IPS-15b (cell line): ENCODE results near the gene ISG20L2.

Experiments
- H3K27me3 ChIP-seq: one replicate; pipeline ENCODE4 v1.6.1; 2013; ENCODE audit warnings: low read length; ENCODE audit not compliant: control insufficient read depth, insufficient read depth
- H3K36me3 ChIP-seq: one replicate; pipeline ENCODE4 v1.6.1; 2013; ENCODE audit warnings: low read length; ENCODE audit not compliant: control insufficient read depth, insufficient read depth
- H3K4me1 ChIP-seq: one replicate; pipeline ENCODE4 v1.6.1; 2013; ENCODE audit warnings: mild to moderate bottlenecking, low read length; ENCODE audit not compliant: control insufficient read depth, insufficient read depth
- H3K4me3 ChIP-seq: one replicate; pipeline ENCODE4 v1.5.1; 2013; ENCODE audit warnings: low read depth, low read length
- H3K9ac ChIP-seq: one replicate; pipeline ENCODE4 v1.6.1; 2013; ENCODE audit warnings: low read depth, mild to moderate bottlenecking, low read length
- H3K9me3 ChIP-seq: one replicate; pipeline ENCODE4 v1.6.1; 2013; ENCODE audit warnings: mild to moderate bottlenecking, low read length; ENCODE audit not compliant: control insufficient read depth, insufficient read depth

The ISG20L2 gene

GRCh38 chr1:156728599-156729462, at the start of gene ISG20L2:
ISG20L2 (minus strand) TSS chr1:156728766; CDS start chr1:156727652, 1,114 bp downstream.
- Histone ChIP-seq H3K36me3 (peaks cover 8% of the 10 kb centered on the region), H3K9ac (peak within 1 kb of the TSS; percentile 85), H3K4me1 (peaks cover 21% of the 10 kb centered on the region), H3K4me3 (peak within 1 kb of the TSS; percentile 99), H3K9me3 (no peaks in the 10 kb centered on the region), H3K27me3 (no peaks in the 10 kb centered on the region)

- no peaks in the 10 kb centered on the region for H3K9me3 ChIP-seq
- H3K4me1 ChIP-seq = no peaks in the 10 kb centered on the region
- no peaks in the 10 kb centered on the region for H3K27me3 ChIP-seq
- no peak overlapping the region for H3K9ac ChIP-seq
- H3K4me3 ChIP-seq = no peak overlapping the region
- no peaks in the 10 kb centered on the region for H3K36me3 ChIP-seq
Measured at GRCh38 chr1:156777573-156777972, 49.0 kb upstream of the ISG20L2 start.

- no peak overlapping the region for H3K4me3 ChIP-seq
Measured at GRCh38 chr1:156776942-156777341, 48.4 kb upstream of the ISG20L2 start.

GRCh38 chr1:156775799-156776198, 47.2 kb upstream of the ISG20L2 start:
- Histone ChIP-seq H3K4me1 (no peaks in the 10 kb centered on the region), H3K27me3 (no peaks in the 10 kb centered on the region), H3K4me3 (no peak overlapping the region), H3K36me3 (no peaks in the 10 kb centered on the region), H3K9ac (no peak overlapping the region), H3K9me3 (no peaks in the 10 kb centered on the region)

More at GRCh38 chr1:156776942-156777341, 48.4 kb upstream of the ISG20L2 start:
- Histone ChIP-seq H3K4me1 (no peaks in the 10 kb centered on the region), H3K9ac (no peak overlapping the region), H3K27me3 (no peaks in the 10 kb centered on the region), H3K9me3 (no peaks in the 10 kb centered on the region), H3K36me3 (no peaks in the 10 kb centered on the region)

GRCh38 chr1:156773607-156774006, 45.0 kb upstream of the ISG20L2 start:
- no peak overlapping the region for H3K4me3 ChIP-seq
- no peaks in the 10 kb centered on the region for H3K27me3 ChIP-seq
- no peaks in the 10 kb centered on the region for H3K9me3 ChIP-seq
- H3K36me3 ChIP-seq = no peaks in the 10 kb centered on the region
- H3K4me1 ChIP-seq = peaks cover 7% of the 10 kb centered on the region
- no peak overlapping the region for H3K9ac ChIP-seq

- Histone ChIP-seq H3K36me3 (no peaks in the 10 kb centered on the region), H3K4me1 (peaks cover 7% of the 10 kb centered on the region), H3K9ac (no peak overlapping the region)
Measured at GRCh38 chr1:156772728-156773497, 44.3 kb upstream of the ISG20L2 start.

GRCh38 chr1:156772222-156772621, 43.7 kb upstream of the ISG20L2 start:
- no peak overlapping the region for H3K9ac ChIP-seq
- peaks cover 7% of the 10 kb centered on the region for H3K4me1 ChIP-seq
- H3K27me3 ChIP-seq = no peaks in the 10 kb centered on the region
- H3K36me3 ChIP-seq = no peaks in the 10 kb centered on the region
- no peaks in the 10 kb centered on the region for H3K9me3 ChIP-seq
- no peak overlapping the region for H3K4me3 ChIP-seq

More at GRCh38 chr1:156772728-156773497, 44.3 kb upstream of the ISG20L2 start:
- no peak overlapping the region for H3K4me3 ChIP-seq
- no peaks in the 10 kb centered on the region for H3K27me3 ChIP-seq
- H3K9me3 ChIP-seq = no peaks in the 10 kb centered on the region

GRCh38 chr1:156768610-156769295, 40.2 kb upstream of the ISG20L2 start:
- Histone ChIP-seq H3K9me3 (no peaks in the 10 kb centered on the region), H3K4me1 (peaks cover 7% of the 10 kb centered on the region), H3K9ac (peak overlapping the region; percentile 95), H3K4me3 (peak overlapping the region; percentile 97), H3K27me3 (no peaks in the 10 kb centered on the region), H3K36me3 (no peaks in the 10 kb centered on the region)

GRCh38 chr1:156767879-156768604, 39.5 kb upstream of the ISG20L2 start:
- H3K4me1 ChIP-seq = peaks cover 7% of the 10 kb centered on the region
- H3K27me3 ChIP-seq = no peaks in the 10 kb centered on the region
- peak overlapping the region; percentile 97 for H3K4me3 ChIP-seq
- no peaks in the 10 kb centered on the region for H3K36me3 ChIP-seq
- H3K9ac ChIP-seq = peak overlapping the region; percentile 95
- no peaks in the 10 kb centered on the region for H3K9me3 ChIP-seq

GRCh38 chr1:156767101-156767878, 38.7 kb upstream of the ISG20L2 start, which contains the start of gene PRCC:
PRCC (plus strand) TSS chr1:156767535; CDS start chr1:156767772, 237 bp downstream.
- peak within 1 kb of the TSS; percentile 97 for H3K4me3 ChIP-seq

More at GRCh38 chr1:156767101-156767878, 38.7 kb upstream of the ISG20L2 start, which contains the start of gene PRCC:
- no peaks in the 10 kb centered on the region for H3K36me3 ChIP-seq
- peak within 1 kb of the TSS; percentile 95 for H3K9ac ChIP-seq
- H3K4me1 ChIP-seq = peaks cover 7% of the 10 kb centered on the region
- no peaks in the 10 kb centered on the region for H3K27me3 ChIP-seq
- H3K9me3 ChIP-seq = no peaks in the 10 kb centered on the region
